NT2/D1 (cell line): ENCODE results near the gene NKX2-3.

Experiments used
- DNase-seq: peaks from one replicate; pipeline ENCODE4 v3.0.0-alpha.2; 2011; ENCODE audit warnings: low read depth, low spot score
- H3K27me3 ChIP-seq: 2 replicates; pipeline ENCODE4 v1.6.0; 2011; ENCODE audit warnings: mild to moderate bottlenecking; ENCODE audit not compliant: insufficient read length, insufficient read depth
- H3K36me3 ChIP-seq: 2 replicates; pipeline ENCODE4 v1.6.1; 2011; ENCODE audit warnings: mild to moderate bottlenecking, low read length, mixed read lengths; ENCODE audit not compliant: insufficient read depth, insufficient read length
- H3K4me1 ChIP-seq: 2 replicates; pipeline ENCODE4 v1.5.1; 2011; ENCODE audit not compliant: insufficient read depth, insufficient read length
- H3K4me3 ChIP-seq: 2 replicates; pipeline ENCODE4 v1.5.1; 2011; ENCODE audit warnings: low read depth; ENCODE audit not compliant: insufficient read length
- H3K9ac ChIP-seq: 2 replicates; pipeline ENCODE4 v1.6.0; 2011; ENCODE audit warnings: low read depth; ENCODE audit not compliant: insufficient read length
- H3K9me3 ChIP-seq: 2 replicates; pipeline ENCODE4 v1.5.1; 2011; ENCODE audit warnings: mild to moderate bottlenecking, low read length; ENCODE audit not compliant: insufficient read depth
- SUZ12 ChIP-seq: IDR thresholded peaks from 2 replicates; pipeline ENCODE4 v1.6.1; 2011; ENCODE audit not compliant: insufficient read length, insufficient read depth; ENCODE audit errors: extremely low read depth
- YY1 ChIP-seq: IDR thresholded peaks from 2 replicates; pipeline ENCODE4 v1.6.1; 2011; ENCODE audit not compliant: insufficient read length, insufficient read depth
- ZNF274 ChIP-seq: IDR thresholded peaks from 2 replicates; pipeline ENCODE4 v1.6.1; 2011; ENCODE audit warnings: mild to moderate bottlenecking, low read depth, low read length

NKX2-3 gene

DNA sequence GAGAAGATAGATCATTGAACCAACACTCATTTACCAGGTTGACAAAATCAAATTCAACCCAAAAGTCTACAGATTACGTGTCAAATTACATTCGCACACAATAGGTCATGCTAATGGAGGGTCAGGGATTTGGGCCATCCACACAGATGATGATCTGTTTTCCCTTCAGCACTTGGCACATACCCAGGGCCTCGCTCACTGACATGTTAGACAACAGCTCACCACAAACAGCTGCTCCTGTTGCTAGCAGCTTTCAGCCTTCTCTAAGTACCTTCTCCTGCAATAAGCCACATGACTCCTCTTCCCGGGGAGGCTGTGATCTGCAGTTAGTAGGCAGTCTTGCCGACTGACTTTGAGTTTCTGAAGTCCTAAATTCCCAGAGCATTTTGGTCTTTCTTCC lies 18.4 kb downstream of the NKX2-3 start:
- Histone ChIP-seq H3K36me3 (no peaks in the 10 kb centered on the region), H3K9me3 (no peaks in the 10 kb centered on the region), H3K27me3 (peaks cover 30% of the 10 kb centered on the region), H3K9ac (no peak overlapping the region), H3K4me3 (no peak overlapping the region), H3K4me1 (peaks cover 4% of the 10 kb centered on the region)
- TF ChIP-seq ZNF274 (no peak), YY1 (no peak)
- no peak for DNase-seq

DNA sequence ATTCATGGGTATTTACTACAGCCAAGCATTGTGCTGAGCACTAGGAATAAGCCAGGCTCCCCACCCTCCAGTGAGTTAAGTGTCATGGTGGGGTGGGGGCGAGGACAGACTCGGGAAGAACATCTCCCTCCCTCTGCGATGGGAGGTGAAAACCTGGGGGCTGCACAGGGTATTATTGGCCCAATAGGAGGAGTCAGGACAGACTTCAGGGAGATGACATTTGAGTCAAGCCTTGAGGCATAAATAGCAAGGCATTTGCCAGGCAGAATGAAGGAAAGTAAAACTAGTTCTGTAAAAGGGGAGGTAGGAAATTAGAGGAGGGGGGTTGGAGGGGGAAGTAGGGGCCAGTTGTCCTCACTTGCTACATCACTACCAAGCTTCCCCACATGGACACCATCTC lies 18.9 kb downstream of the NKX2-3 start:
- Histone ChIP-seq H3K4me3 (no peak overlapping the region), H3K36me3 (no peaks in the 10 kb centered on the region), H3K9ac (no peak overlapping the region), H3K9me3 (no peaks in the 10 kb centered on the region), H3K4me1 (peaks cover 4% of the 10 kb centered on the region), H3K27me3 (peaks cover 26% of the 10 kb centered on the region)
- TF ChIP-seq SUZ12 (no peak), YY1 (no peak), ZNF274 (no peak)
- no peak for DNase-seq

DNA sequence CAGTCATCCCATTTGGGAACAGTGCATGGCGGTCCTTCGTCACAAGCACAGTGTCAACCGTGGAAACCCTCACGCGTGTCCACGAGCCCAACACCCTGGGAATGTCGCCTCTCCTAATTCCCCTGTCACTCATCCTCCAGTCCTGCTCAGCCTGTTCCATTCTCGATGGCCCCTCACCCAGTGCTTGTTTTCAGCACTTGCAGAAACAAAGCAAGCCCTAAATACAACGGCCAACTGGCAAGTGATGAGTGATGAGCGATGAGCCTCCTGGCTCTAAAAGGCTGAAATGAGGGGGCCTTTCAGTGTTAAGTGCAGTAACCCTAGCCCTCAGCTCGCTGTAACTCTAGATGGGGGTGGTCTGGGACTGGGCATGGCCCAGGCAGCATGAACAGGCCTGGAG lies 22.6 kb downstream of the NKX2-3 start:
- no peaks in the 10 kb centered on the region for H3K9me3 ChIP-seq
- TF ChIP-seq ZNF274 = no peak
- no peak for TF ChIP-seq SUZ12
- TF ChIP-seq YY1 = no peak
- no peak overlapping the region for H3K9ac ChIP-seq
- no peaks in the 10 kb centered on the region for H3K36me3 ChIP-seq
- no peak for DNase-seq
- H3K4me3 ChIP-seq = no peak overlapping the region
- peaks cover 4% of the 10 kb centered on the region for H3K4me1 ChIP-seq
- H3K27me3 ChIP-seq = peaks cover 17% of the 10 kb centered on the region

DNA sequence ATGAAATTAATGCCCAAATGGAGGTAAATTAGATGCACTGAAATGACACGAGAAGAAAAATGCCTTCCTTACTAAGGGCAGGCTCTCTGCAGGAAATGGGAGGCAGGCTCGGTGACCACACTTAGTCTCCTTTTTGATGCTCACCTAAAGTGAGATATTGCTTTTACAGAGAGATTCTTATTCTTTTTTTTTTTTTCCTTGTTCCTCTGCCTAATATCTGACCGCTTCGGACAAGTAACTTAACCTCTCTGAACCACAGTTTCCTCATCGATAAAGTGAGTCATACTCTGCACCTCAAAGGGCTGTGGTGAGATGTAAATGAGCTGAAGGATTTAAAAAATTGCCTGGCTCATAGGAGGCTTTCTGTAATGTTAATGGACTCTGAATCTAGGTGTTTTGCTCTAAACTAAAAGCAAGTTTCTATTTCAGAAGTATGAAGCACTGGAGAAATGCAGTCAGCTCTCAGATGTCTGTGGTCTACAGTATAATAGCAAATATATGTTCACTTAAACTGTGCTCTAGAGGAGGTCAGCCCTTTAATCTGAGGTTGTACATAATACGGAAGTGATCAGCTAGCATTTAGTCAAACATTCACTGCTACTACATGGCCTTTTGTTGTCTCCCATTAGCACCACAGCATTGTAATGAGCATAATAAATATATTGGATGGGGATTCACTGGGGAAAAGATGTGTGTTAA lies 23.2 kb downstream of the NKX2-3 start:
- Histone ChIP-seq H3K4me1 (peaks cover 4% of the 10 kb centered on the region), H3K27me3 (peaks cover 17% of the 10 kb centered on the region), H3K9me3 (no peaks in the 10 kb centered on the region), H3K9ac (no peak overlapping the region), H3K4me3 (no peak overlapping the region), H3K36me3 (no peaks in the 10 kb centered on the region)
- DNase-seq = no peak
- TF ChIP-seq ZNF274 (no peak), SUZ12 (no peak), YY1 (no peak)

DNA sequence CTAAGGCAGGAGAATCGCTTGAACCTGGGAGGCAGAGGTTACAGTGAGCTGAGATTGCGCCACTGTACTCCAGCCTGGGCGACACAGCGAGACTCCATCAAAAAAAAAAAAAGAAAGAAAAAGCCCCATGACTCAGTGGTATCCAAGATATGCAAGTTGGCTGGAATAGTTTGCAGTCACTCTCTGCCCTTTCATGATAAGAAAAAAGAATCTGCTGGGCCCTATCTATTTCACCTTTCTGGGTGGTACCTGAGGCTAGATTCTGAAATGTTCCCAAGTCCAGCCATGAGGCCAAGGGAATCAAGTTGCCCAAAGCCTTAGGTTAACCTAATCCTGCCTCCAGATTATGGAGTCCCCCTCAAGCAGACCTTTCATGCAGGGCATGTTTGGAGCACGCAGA lies 24.3 kb downstream of the NKX2-3 start:
- H3K36me3 ChIP-seq = no peaks in the 10 kb centered on the region
- TF ChIP-seq ZNF274 (no peak), YY1 (no peak), SUZ12 (no peak)
- H3K27me3 ChIP-seq = peaks cover 17% of the 10 kb centered on the region

DNA sequence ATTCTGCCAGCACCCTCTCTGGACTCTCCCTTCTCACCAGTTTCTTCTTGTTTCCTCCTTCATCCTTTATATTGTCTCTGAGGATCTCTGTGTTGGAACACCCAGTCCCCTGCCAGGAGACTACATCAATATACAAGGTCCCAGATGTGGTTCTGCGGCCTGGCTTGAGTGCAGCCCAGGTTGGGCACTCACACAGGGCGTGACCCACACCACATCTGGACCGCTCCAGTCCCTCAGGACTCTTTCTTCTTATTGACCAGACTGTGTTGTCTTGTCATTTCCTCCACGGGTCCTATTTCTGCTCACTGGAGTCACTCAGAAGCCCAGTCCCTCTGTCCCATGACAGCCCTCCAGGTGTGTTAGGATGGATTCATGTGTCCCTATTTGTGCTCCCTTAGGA lies 26.0 kb downstream of the NKX2-3 start:
- no peak overlapping the region for H3K9ac ChIP-seq
- no peaks in the 10 kb centered on the region for H3K9me3 ChIP-seq
- peaks cover 15% of the 10 kb centered on the region for H3K27me3 ChIP-seq
- no peak for TF ChIP-seq SUZ12
- no peak for TF ChIP-seq ZNF274
- no peak for TF ChIP-seq YY1
- H3K4me3 ChIP-seq = no peak overlapping the region
- no peaks in the 10 kb centered on the region for H3K36me3 ChIP-seq
- no peak for DNase-seq
- peaks cover 4% of the 10 kb centered on the region for H3K4me1 ChIP-seq

More for the DNA sequence above, 24.3 kb downstream of the NKX2-3 start:
- H3K9ac ChIP-seq = no peak overlapping the region
- no peak for DNase-seq
- peaks cover 4% of the 10 kb centered on the region for H3K4me1 ChIP-seq
- no peaks in the 10 kb centered on the region for H3K9me3 ChIP-seq
- no peak overlapping the region for H3K4me3 ChIP-seq

DNA sequence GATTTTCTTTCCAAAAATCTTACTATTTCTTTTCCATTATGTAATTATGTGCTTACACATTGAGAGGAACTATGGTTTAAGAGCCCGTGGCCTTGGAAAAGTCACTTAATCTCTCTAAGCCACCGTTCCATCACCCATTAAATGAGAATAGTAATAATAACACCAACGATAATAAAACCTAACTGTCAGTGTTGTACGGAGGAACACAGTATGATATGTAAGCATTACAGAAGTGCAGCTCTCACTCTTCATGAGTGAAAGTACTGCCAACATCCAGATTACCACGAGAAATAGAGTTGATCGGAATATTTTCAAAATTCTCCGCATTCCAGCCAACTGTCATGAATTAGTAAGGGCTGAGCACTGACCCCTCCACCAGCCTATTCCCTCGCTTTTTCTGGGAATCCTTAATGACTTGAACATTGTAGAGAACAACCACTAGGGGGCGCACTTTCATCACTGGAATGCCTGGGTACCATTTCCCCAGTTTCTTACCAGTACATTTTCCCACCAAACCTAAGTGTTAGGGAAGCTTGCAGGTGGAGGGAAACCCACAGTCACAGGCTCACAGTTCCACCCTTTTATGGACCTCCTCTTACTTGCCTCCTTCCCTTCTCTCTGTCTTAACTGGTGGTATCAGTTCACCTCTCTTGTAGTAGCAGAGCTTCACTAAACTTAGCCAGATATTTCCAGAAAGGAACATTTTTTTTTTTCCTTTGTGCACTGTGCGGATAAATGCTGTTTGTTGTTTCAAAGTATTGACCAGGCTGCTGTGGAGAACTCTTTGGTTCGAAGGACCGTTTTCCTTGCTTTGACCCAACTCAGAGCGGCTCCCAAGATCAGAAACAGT lies 27.8 kb downstream of the NKX2-3 start:
- no peak overlapping the region for H3K9ac ChIP-seq
- no peaks in the 10 kb centered on the region for H3K36me3 ChIP-seq
- H3K9me3 ChIP-seq = no peaks in the 10 kb centered on the region
- TF ChIP-seq YY1 = no peak
- TF ChIP-seq ZNF274 = no peak
- no peak for TF ChIP-seq SUZ12
- peaks cover under 1% of the 10 kb centered on the region for H3K4me1 ChIP-seq
- DNase-seq = no peak
- no peak overlapping the region for H3K4me3 ChIP-seq
- no peaks in the 10 kb centered on the region for H3K27me3 ChIP-seq
